SW480 (cell line): ENCODE results near the gene PIGM.
"Not testable (repeated sequence)": the region's sequence is repeated elsewhere in the genome, so short reads cannot be mapped to it uniquely, and the experiment has no call there.

Experiments
- DNase-seq: peaks from one replicate; pipeline ENCODE4 v3.0.0-alpha.2; 2016; ENCODE audit warnings: low spot score

Gene PIGM

GRCh38 chr1:160061369-160062229 lies 29.8 kb upstream of the PIGM start:
- DNase-seq, result peak; percentile 28

DNA sequence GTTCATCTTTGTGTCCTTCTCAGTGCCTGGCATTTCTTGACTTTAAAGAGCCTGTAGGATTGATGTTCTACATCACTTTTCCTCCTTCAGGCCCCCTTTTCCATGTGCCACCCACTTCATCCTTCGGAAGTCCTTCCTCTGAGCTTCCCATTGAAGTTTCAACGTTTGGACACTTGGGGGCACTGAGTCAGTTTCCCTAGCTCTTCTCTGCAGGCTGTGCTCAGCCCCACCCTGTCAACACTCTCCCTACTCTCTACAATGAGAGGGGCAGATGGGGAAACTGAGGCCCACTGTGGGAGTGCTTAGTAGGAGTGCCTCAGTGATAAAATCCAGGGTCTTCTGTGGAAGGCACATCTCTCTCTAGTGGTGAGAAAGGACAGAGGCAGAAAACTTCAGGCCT lies 26.3 kb upstream of the PIGM start:
- DNase-seq, result no peak

DNA sequence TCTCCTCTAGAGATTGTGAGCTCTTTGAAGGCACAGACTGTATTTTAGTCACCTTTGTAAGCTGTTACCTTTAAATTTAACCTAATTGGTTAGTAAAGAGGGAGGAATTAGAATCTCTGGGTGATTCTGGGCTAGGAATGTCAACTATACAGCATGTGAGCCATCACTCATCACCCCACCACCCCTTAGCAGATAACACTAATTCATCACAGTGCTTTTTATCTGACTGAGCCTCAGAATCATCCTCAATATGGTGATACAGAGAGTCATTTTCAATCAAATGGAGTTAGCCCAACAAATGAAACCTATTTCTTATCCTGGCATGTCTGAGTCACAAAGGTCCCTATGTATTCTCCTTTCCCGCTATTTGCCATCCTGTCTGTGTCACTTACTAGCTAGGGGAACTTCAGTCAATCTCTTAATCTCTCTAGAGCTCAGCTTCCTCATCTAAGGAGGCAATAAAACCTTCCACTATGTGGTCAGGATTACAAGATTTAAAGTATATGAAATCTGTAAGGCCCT lies 24.9 kb upstream of the PIGM start:
- peak; percentile 32 for DNase-seq

DNA sequence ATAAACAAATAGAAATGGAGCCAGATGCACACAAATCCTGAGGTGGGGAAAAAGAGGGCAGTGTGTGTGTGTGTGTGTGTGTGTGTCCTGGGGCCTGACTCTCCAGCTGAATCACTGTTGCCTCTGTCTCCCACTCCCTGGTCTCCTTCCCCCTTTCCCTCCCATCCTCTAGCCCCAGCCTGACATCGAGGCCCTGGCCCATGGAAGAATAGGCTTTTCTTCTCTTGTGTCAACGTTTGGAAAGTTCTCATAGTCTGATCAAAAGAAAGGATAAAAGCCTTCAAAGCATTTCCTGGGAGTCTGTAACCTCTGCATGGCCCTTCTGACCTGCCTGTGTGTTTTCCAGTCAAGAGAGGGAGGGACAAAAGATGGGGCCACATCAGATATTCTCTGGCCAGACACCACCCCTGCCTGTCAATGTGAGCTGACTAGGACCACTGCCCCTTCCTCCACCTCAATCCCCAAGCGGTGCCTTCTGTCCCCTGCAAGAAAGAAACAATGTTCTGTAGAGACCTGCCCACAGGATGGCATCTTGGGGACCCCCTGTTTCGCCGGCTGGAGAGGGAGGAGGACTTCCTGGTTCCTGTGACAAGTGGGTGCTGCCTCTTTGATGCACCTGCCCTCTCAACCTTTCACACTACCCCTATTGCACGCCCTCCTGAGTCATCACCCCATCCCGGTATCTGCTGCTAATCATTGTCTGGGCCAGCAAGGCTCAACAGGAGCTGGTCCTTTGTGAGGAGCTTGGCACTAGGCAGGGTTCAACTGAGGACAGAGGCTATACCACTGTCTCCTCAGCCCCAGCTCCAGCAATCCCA lies 22.0 kb upstream of the PIGM start:
- DNase-seq, result peak; percentile 67

GRCh38 chr1:160052936-160053335 lies 21.1 kb upstream of the PIGM start:
- no peak for DNase-seq

GRCh38 chr1:160050619-160051018 lies 18.8 kb upstream of the PIGM start:
- DNase-seq, result no peak

GRCh38 chr1:160050182-160050581 lies 18.4 kb upstream of the PIGM start:
- not testable (repeated sequence) for DNase-seq

GRCh38 chr1:160049101-160049500 lies 17.3 kb upstream of the PIGM start:
- no peak for DNase-seq

GRCh38 chr1:160048335-160048734 lies 16.5 kb upstream of the PIGM start:
- DNase-seq, result no peak

- DNase-seq, result no peak
Observed at GRCh38 chr1:160047111-160047991, 15.6 kb upstream of the PIGM start.

- DNase-seq, result peak; percentile 71
Observed at GRCh38 chr1:160046494-160047110, 14.8 kb upstream of the PIGM start.

- no peak for DNase-seq
Observed at GRCh38 chr1:160045653-160046052, 13.9 kb upstream of the PIGM start.

- no peak for DNase-seq
Observed at GRCh38 chr1:160043543-160043942, 11.8 kb upstream of the PIGM start.

DNA sequence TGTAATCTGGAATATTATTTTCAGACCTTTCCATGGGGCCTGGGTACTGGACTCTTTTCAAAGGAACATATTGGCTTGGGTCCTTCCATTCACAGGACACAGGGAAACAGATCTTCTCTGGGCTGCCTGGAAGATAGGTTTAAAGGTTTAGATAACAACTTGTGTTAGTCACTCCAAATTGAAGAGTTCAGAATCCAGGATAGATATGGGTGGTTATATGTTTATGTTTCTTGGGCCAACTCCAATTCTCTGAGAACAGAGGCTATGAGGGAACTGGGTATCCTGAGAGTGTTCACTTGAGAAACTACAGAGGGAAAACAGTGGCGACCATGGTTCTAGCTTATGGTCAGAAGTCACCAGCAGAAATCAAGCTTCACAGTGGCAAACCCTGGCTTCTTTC lies 8.7 kb upstream of the PIGM start:
- DNase-seq, result no peak

GRCh38 chr1:160032165-160032820 lies 503 bp upstream of the PIGM start:
- peak; percentile 33 for DNase-seq

DNA sequence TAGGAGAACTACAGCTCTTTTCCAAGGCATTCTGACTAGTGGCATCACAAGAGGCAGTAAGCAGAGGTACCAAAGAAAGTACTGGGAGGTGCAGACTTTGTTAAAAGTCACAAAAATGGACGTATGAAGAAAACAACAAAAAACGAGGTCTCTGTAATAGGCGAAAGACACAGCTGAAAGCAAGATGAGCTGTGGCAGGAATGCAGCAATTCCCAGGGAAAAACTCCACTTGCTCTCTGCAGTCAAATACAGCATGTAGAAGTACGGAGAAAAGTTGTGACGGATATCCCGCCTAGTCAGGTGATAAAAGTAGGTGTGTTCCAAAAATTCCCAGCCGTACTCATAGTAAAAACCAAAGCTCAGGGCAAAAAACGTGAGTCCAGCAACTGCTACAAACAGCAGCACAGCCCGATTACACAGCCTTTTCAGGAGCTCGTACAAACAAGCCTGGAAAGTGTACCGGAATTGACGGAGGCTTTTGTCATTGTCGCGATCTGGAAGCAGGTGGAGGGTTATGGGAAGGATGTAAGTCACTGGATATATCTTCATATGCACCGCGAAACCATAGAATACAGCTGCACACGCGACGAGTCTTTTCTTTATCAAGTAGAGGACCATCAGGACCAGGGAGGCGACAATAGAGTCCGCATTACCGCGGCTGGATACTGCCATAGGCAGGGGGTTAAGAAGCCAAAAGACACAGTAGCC lies 979 bp downstream of the PIGM start:
- peak; percentile 33 for DNase-seq

- DNase-seq, result no peak
Observed at GRCh38 chr1:160028426-160028825, 3.4 kb downstream of the PIGM start.

- no peak for DNase-seq
Observed at GRCh38 chr1:160025314-160025713, 6.5 kb downstream of the PIGM start.

- DNase-seq, result no peak
Observed at GRCh38 chr1:160024195-160024905, 7.4 kb downstream of the PIGM start.
